Activated CD4-positive, alpha-beta T cell treated with anti-CD3 and anti-CD28 coated beads, Interleukin-2, Interleukin-6, amounts not matched to agents 100 ng/mL and 50 ng/mL, durations not matched to agents 16 hours and 8 hours (primary cell): Measurements from ENCODE around the gene SSUH2.

Experiments
- DNase-seq: peaks from one replicate; pipeline ENCODE4 v3.0.0-alpha.2; 2020

The SSUH2 gene

DNA sequence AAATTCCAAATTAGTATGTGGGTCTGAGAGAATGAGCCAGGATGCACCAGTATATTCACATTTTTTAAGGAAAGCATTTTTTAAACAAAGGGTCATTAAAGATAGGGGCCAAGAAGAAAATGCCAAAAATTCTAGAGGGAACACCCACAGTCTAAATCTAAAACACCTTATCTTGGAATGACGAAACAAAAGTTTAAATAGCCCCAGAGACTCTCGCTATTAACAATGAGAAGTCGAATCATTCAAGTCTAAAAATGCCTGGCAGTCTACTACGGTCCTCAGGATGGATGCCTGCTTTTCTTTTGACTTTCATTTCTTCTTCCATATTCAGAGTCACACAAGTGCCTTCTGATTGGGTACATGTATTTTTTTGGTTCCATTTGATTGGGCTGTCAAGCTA, 66.3 kb downstream of the SSUH2 start:
- DNase-seq: no peak

DNA sequence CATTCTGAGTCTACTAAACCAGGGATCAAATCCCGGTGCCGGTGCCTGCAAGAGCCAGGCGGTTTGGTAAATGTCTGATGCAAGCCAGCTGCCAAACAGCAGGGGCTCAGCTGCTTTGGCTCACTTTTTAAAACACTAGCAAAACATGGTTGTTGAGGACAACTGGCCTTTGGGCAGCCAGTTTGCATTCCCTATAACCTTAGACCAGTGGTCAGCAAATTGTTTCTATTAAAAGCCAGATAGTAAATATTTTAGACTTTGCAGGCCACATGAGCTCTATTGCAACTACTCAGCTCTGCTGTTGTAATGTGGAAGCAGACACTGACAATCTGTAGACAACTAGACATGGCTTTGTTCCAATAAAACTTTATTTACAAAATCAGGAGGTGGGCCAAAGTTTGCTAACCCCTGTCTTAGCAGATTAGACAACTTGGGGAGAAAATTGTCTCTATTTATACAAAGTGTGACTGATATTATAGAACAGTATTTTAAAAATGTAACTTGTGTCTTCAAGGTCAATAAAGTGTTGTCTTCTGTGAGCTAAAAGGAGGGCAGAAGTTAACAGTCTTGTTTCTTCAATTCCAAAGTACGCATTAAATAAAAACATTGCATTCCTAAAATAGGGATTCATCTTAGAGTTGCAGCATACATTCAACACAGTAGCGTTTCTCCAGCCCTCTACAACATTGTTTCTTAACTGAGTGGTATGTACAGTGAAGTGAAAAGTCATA, 67.6 kb downstream of the SSUH2 start:
- DNase-seq: no peak

DNA sequence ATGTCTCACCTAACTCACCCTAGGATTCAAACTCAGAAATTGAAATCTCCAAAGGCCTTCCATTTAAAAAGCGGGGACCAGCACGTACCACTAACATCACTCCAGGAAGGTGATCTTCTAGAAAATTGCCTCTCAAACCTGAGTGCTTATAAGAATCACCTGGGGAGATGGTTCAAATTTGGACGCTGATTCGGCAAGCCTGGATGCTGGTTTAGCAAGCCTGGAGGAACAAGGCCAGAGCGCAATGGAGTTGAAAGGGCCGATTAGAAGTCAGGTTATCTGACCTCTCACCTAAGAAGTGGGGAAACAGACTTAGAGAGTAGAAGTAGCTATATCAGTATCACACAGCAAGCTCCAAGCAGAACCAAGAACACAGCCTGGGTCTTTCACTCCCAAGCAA, 68.2 kb downstream of the SSUH2 start:
- no peak for DNase-seq

DNA sequence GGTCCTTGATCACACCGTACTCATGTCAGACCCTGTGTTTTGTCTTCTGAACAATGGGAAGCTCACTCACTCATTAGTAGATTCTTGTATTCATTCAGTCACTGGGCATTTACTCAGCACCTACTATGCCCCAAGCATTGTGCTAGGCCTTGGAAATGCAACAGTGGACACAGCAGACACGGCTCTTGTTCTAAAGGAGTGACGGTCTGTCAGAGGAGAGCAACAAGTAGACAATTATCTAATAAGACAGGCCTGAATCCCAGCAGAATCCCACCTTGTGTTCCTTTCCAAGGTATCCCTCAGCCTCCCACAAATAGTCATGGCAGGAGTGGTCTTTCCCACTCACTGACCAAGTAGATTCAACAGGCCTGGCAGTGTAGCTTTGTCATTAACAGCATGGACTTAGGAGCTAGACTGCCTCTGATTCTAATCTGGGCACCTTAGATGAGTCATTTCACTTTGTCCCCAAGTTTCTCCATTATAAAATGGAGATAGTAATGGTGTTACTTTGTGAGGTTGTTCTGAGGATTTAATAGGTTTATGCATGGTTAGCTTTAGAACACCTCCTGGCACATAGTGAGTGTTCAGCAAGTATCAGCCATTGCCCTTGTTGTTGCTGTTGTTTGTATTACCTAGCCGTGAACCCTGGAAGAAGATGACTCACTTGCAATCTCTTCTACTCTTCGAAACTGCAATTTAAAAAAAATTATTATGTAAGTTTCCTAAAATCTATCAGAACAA, 69.1 kb downstream of the SSUH2 start:
- DNase-seq: no peak

DNA sequence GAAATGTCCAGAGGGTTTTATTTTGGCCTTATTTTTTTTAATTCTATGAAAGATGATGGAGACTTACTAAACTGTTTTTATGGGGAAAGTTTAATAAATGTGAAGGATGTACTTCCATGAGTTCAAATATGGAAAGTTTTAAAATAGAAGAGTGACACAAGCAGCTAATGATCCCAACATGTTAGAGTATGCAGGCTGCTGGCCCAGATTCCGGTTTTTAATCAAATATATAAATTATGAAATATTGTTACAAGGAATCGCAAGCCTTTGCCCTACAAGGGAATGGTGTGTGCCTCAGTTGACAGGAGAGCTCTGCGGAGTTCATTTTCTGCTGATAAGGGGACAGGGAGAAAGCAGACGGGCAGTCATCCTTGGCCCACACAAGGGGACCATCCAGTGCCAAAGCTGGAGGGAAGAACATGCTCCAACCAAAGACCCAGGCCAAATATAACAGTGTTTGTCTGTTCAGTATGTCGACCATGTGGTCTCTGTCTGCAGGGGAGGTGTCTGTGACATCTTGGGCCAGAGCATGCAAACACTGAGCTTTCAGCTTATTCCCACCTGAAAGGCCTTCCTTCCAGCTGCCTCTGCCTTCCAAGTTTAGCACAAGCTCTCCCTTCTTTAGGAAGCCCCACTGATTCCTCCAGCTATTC, 69.8 kb downstream of the SSUH2 start:
- no peak for DNase-seq

DNA sequence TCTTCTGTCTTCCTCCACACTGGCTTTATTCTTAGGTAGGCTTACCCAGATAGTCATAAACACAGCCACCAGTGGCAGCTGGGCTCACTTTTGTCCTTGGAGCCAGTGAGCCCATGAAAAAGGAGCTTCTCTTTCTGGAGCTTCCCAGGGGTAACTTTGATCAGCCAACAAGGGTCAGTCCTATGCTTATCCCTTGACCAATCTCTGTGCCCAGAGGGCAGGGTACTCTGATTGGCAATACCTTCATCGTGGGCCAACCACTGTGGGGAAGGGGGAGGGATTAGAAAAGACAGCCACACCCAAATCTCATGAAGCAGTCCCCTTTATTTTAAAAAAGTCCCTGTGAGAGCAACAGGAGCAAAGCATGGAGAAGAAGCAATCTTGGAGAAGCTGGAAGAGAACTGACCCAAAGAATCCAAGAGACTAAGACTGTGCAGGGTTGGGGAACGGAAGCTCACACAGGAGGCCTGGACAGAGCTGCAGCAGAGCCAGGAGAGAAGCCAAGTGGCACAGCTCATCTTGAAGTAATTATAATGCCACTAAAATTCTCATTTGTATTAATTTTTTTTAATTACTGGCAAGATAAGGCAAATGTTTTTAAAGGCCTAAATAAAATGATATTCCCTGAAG, 70.4 kb downstream of the SSUH2 start:
- DNase-seq: no peak

DNA sequence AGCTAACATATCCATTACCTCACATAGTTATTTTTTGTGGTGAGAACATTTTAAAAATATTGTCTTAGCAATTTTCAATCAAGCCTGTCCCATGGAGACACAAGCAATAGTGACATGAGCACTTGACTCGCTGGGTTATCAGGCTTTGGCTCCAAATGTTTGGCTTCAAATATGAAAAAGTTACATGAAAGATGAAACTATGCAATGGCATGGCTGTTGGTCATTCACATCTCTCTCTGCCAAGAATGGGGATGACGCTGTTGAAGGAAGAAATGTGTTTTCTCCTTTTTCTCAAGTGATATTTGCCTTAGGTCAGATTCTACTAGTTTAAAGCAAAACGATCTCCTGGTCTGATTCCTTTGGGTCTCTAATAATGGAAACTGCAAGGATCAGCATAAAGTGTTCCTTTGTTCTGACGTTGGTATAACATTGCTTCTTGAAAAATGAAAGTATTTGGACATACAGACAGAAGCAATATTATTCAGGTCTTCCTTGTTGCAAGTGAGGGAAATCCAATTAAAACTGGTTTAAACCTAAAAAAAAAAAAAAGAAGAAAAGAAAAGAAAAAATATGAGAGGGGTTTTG, 71.2 kb downstream of the SSUH2 start:
- no peak for DNase-seq

DNA sequence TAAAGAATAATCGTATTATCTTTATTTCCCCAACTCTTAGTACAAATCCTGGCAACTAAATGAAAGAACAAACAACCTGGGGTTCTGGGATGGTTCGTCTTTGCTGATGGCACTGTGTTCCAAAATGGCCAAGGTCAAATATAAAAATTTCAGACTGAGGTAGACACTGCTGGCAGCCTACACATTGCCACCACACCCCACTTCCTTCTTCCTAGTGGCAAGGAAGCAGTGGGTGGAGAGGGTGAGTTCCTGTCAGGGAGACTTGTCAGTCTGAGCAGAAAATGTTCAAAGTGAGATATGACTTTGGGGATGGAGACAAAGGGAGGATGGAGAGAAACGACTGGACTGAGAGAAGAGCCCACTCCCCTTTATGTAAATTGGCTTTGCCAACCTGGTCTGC, 73.3 kb downstream of the SSUH2 start:
- peak; percentile 13 for DNase-seq
